CD14-positive monocyte (primary cell): Measurements from ENCODE around the gene SFXN4. TPM values are rescaled to one million over a fixed set of nuclear protein-coding genes. Genes with fewer than 3 reads are reported as not detected.
"Not testable (repeated sequence)": the region's sequence is repeated elsewhere in the genome, so short reads cannot be mapped to it uniquely, and the experiment has no call there.

Experiments
- DNase-seq, 3 donors: peaks; one replicate each; pipeline ENCODE4 v3.0.0-alpha.2; 2011 to 2022
- H2AFZ ChIP-seq: 2 replicates; pipeline ENCODE4 v1.6.0; 2012; ENCODE audit warnings: mild to moderate bottlenecking, low read depth, low read length, inconsistent platforms; ENCODE audit not compliant: insufficient read depth, poor library complexity, severe bottlenecking
- H3K27ac ChIP-seq, 2 donors: 1 replicate in 1 of 2; 2 replicates in 1 of 2; pipeline ENCODE4 v1.5.1; 2012 to 2013; ENCODE audit warnings: low read length in 2 of 2, control low read depth in 1 of 2, inconsistent platforms in 1 of 2, low read depth in 1 of 2, mild to moderate bottlenecking in 1 of 2
- H3K27me3 ChIP-seq, 2 donors: one replicate each; pipeline versions ENCODE4 v1.6.0 to v1.6.1; 2011 to 2013; ENCODE audit warnings: low read length in 2 of 2; ENCODE audit not compliant: control insufficient read depth in 2 of 2, insufficient read depth in 2 of 2
- H3K36me3 ChIP-seq, 2 donors: replicated peaks in 1 of 2; 1 replicate in 1 of 2; 2 replicates in 1 of 2; pipeline versions ENCODE4 v1.5.1 to v1.6.1; 2012 to 2013; ENCODE audit warnings: low read length in 2 of 2, control low read depth in 1 of 2, inconsistent platforms in 1 of 2, mild to moderate bottlenecking in 1 of 2; ENCODE audit not compliant: insufficient read depth in 2 of 2, control insufficient read depth in 1 of 2
- H3K4me1 ChIP-seq, 2 donors: 1 replicate in 1 of 2; 2 replicates in 1 of 2; pipeline versions ENCODE4 v1.5.1 to v1.6.1; 2012 to 2013; ENCODE audit warnings: low read length in 2 of 2, control low read depth in 1 of 2, inconsistent platforms in 1 of 2, mild to moderate bottlenecking in 1 of 2, moderate library complexity in 1 of 2; ENCODE audit not compliant: insufficient read depth in 2 of 2, control insufficient read depth in 1 of 2
- H3K4me2 ChIP-seq: replicated peaks from 2 replicates; pipeline ENCODE3; 2012; ENCODE audit warnings: low read length, moderate library complexity, mild to moderate bottlenecking; ENCODE audit not compliant: poor library complexity, severe bottlenecking; ENCODE audit errors: extremely low read depth
- H3K4me3 ChIP-seq, 3 experiments: fragments of 200-600 bp in 1 of 3; sonication (generic) in 1 of 3; replicated peaks in 1 of 3; 1 replicate in 2 of 3; 2 replicates in 1 of 3; pipeline ENCODE4 v1.5.1; 2011 to 2013; ENCODE audit warnings: low read length in 3 of 3, mild to moderate bottlenecking in 3 of 3, control low read depth in 2 of 3, low read depth in 2 of 3, inconsistent platforms in 1 of 3, moderate library complexity in 1 of 3
- H3K79me2 ChIP-seq: 2 replicates; pipeline ENCODE4 v1.6.0; 2012; ENCODE audit warnings: mild to moderate bottlenecking, control low read depth, inconsistent platforms, low read length, moderate library complexity; ENCODE audit not compliant: insufficient read depth
- H3K9ac ChIP-seq: 2 replicates; pipeline ENCODE4 v1.6.0; 2017; ENCODE audit warnings: low read length, mild to moderate bottlenecking; ENCODE audit not compliant: insufficient read depth, poor library complexity, severe bottlenecking
- H3K9me3 ChIP-seq, 2 donors: replicated peaks in 1 of 2; 1 replicate in 1 of 2; 2 replicates in 1 of 2; pipeline versions ENCODE4 v1.5.1 to v1.6.1; 2012 to 2013; ENCODE audit warnings: low read length in 2 of 2, control low read depth in 1 of 2; ENCODE audit not compliant: control insufficient read depth in 1 of 2, insufficient read depth in 1 of 2
- H4K20me1 ChIP-seq: 2 replicates; pipeline ENCODE4 v1.6.0; 2012; ENCODE audit warnings: mild to moderate bottlenecking, low read length, control low read depth, moderate library complexity; ENCODE audit not compliant: insufficient read depth
- H3K27ac Mint-ChIP-seq, 7 donors: one replicate each; pipeline ENCODE4 v1.8.0; 2020; ENCODE audit warnings: mild to moderate bottlenecking in 7 of 7, mixed read lengths in 7 of 7, moderate library complexity in 6 of 7, inconsistent platforms in 2 of 7
- H3K27me3 Mint-ChIP-seq, 3 donors: one replicate each; pipeline ENCODE4 v1.8.0; 2021 to 2022; ENCODE audit warnings: low read depth in 3 of 3, mild to moderate bottlenecking in 3 of 3, mixed read lengths in 3 of 3, moderate library complexity in 3 of 3, inconsistent platforms in 1 of 3
- H3K36me3 Mint-ChIP-seq, 2 donors: one replicate each; pipeline ENCODE4 v1.8.0; 2020; ENCODE audit warnings: mixed read lengths in 2 of 2, inconsistent platforms in 1 of 2, mild to moderate bottlenecking in 1 of 2
- H3K4me1 Mint-ChIP-seq: one replicate; pipeline ENCODE4 v1.8.0; 2020; ENCODE audit warnings: mild to moderate bottlenecking, mixed read lengths
- H3K4me3 Mint-ChIP-seq, 2 donors: one replicate each; pipeline ENCODE4 v1.8.0; 2020; ENCODE audit warnings: mild to moderate bottlenecking in 2 of 2, mixed read lengths in 2 of 2, moderate library complexity in 1 of 2
- H3K9me3 Mint-ChIP-seq, 7 donors: one replicate each; pipeline ENCODE4 v1.8.0; 2020 to 2022; ENCODE audit warnings: mixed read lengths in 7 of 7, mild to moderate bottlenecking in 6 of 7, moderate library complexity in 6 of 7, inconsistent platforms in 2 of 7
- CTCF ChIP-seq: fragments of 200-600 bp; IDR thresholded peaks from one replicate; pipeline ENCODE4 v1.8.0; 2022; ENCODE audit warnings: antibody characterized with exemption, mild to moderate bottlenecking
- WGBS: methylation state at CpG from one replicate; pipeline ENCODE4 v1.1.5; 2013; ENCODE audit warnings: missing lambda C conversion rate; ENCODE audit not compliant: insufficient coverage; 5-methylcytosine and 5-hydroxymethylcytosine counted together
- intact Hi-C, 2 donors: fragments of 100-400 bp; cut with micrococcal nuclease; formaldehyde crosslinking; loops; one replicate each; pipeline versions ENCODE4 v1.15.0 to v1.15.1; 2023
- polyA plus RNA-seq, 3 donors: library from polyadenylated mRNA; depleted of rRNA in 1 of 3; unstranded in 2 of 3; stranded (reverse) in 1 of 3; fragments of 300-500 nt in 2 of 3; fragments of >200 nt in 1 of 3; fragmentation: Illumina TruSeq in 2 of 3; gene quantifications; 1 replicate in 2 of 3; 2 replicates in 1 of 3; pipeline ENCODE4 v1.2.3, GENCODE V29; 2012 to 2021

Gene SFXN4
- polyA plus RNA-seq, 3 donors = 8.3 to 20.4 (median 18.3) TPM

GRCh38 chr10:119139464-119140067 lies 25.9 kb downstream of the SFXN4 start:
- Histone ChIP-seq H3K27ac (peak overlapping the region; percentile 44 to 66), H2AFZ (no peak overlapping the region), H3K27me3 (no peaks in the 10 kb centered on the region), H3K79me2 (peaks cover 15% of the 10 kb centered on the region), H3K9me3 (no peaks in the 10 kb centered on the region), H4K20me1 (no peaks in the 10 kb centered on the region), H3K9ac (no peak overlapping the region), H3K4me1 (peaks cover 37 to 38% of the 10 kb centered on the region in 2 donors), H3K4me3 (no peak overlapping the region), H3K4me2 (no peak overlapping the region), H3K36me3 (peaks cover 7 to 30% of the 10 kb centered on the region in 2 donors)
- TF ChIP-seq CTCF = peak; percentile 78
- Mint-ChIP-seq H3K4me1 (peaks cover 34% of the 10 kb centered on the region), H3K27ac (peak overlapping the region in 5 of 7 donors; percentile 75 to 91 (median 88)), H3K4me3 (no peak overlapping the region), H3K36me3 (peaks cover 26 to 37% of the 10 kb centered on the region in 2 donors), H3K27me3 (peaks cover 0 to 3% (median 0%) of the 10 kb centered on the region in 3 donors), H3K9me3 (peaks cover 0 to 3% (median 0%) of the 10 kb centered on the region in 7 donors)
- DNase-seq = peak; percentile 29 to 50 (median 48)
- 64% methylated on average over 11 of the region's 13 CpGs for WGBS
- intact Hi-C loops = loop anchor here (5.0 to 10.0 kb wide), 3 partner anchors 55 to 278 kb away; partner anchors contain the start of gene EIF3A (in 1 of the 2)

DNA sequence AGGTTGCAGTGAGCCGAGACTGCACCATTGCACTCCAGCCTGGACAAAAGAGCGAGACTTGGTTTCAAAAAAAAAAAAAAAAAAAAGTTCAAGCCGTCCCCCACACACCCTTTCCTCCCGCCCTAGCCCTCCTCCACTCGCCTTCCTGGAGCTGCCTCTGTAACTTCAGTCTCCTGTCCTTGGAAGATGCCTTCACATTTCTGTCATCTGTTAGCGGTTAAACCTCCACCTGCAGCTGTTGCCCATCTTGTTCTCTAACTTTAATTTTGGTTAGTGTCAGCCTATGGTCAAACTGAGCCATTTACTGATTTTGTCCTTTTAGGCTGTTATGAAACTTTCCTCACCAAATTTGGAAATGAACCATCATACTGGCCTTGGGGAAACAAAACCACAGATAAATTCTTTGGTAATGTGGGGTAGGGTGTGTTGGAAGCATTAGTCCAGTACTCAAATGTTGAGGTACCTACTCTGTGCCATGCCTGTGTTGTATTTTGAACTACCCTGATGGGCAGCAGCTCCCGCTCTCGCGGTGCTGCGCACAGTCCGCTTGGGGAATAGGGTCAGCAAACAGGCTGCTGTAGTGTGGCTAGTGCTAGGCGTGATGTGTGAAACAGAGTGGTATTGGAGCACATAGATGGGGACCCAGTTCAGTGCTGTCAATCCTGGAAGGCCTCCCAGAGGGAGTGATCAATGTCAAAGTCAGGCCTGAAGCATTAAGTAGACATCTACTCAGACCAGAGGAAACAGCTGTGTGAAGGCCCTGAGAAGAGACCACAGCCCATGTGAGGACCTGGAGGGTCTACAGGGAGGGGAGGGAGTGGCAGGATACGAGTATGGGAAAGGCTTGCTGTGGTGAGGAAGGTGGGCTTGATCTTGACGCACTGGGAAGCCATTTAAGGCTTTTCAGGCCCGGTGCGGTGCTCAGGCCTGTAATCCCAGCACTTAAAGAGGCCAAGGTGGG lies 26.9 kb downstream of the SFXN4 start:
- Histone ChIP-seq H3K4me1 (peaks cover 47% of the 10 kb centered on the region in 2 donors), H3K4me2 (no peak overlapping the region), H3K79me2 (peaks cover 23% of the 10 kb centered on the region), H4K20me1 (no peaks in the 10 kb centered on the region), H2AFZ (no peak overlapping the region), H3K9me3 (no peaks in the 10 kb centered on the region), H3K27me3 (no peaks in the 10 kb centered on the region), H3K9ac (no peak overlapping the region), H3K27ac (peak overlapping the region; percentile 44 to 66), H3K4me3 (no peak overlapping the region), H3K36me3 (peaks cover 6 to 33% of the 10 kb centered on the region in 2 donors)
- H3K27ac Mint-ChIP-seq = peak overlapping the region; percentile 75 to 91 (median 88)
- TF ChIP-seq CTCF = no peak
- DNase-seq = no peak
- H3K27me3 Mint-ChIP-seq = peaks cover 0 to 3% (median 0%) of the 10 kb centered on the region in 3 donors
- peaks cover 0 to 3% (median 0%) of the 10 kb centered on the region in 7 donors for H3K9me3 Mint-ChIP-seq
- H3K36me3 Mint-ChIP-seq = peaks cover 30 to 42% of the 10 kb centered on the region in 2 donors
- peaks cover 44% of the 10 kb centered on the region for H3K4me1 Mint-ChIP-seq
- intact Hi-C loops = loop anchor here (5.0 to 10.0 kb wide), 2 partner anchors 54 to 134 kb away; partner anchors contain the start of gene EIF3A (in 1 of the 2)
- peak overlapping the region in 1 of 2 donors; percentile 37 for H3K4me3 Mint-ChIP-seq
- 70% methylated on average over 14 of the region's 16 CpGs for WGBS

GRCh38 chr10:119137878-119138277 lies 27.6 kb downstream of the SFXN4 start:
- Histone ChIP-seq H3K79me2 (peaks cover 30% of the 10 kb centered on the region), H3K4me1 (peaks cover 54 to 55% of the 10 kb centered on the region in 2 donors), H3K36me3 (peaks cover 14 to 41% of the 10 kb centered on the region in 2 donors)
- WGBS = 74% methylated on average over 4 of the region's 8 CpGs
- not testable (repeated sequence) for H4K20me1 ChIP-seq, H3K27ac ChIP-seq, H3K27me3 Mint-ChIP-seq, H3K4me3 Mint-ChIP-seq, H3K4me2 ChIP-seq, DNase-seq, H3K9me3 Mint-ChIP-seq, H3K9me3 ChIP-seq, H2AFZ ChIP-seq, H3K9ac ChIP-seq, H3K27me3 ChIP-seq, H3K4me3 ChIP-seq
- intact Hi-C loops = loop anchor here (5.0 to 10.0 kb wide), 2 partner anchors 53 to 134 kb away; partner anchors contain the start of gene EIF3A (in 1 of the 2)
- H3K4me1 Mint-ChIP-seq = peaks cover 51% of the 10 kb centered on the region
- peak overlapping the region in 6 of 7 donors; percentile 75 to 91 (median 88) for H3K27ac Mint-ChIP-seq
- H3K36me3 Mint-ChIP-seq = peaks cover 35 to 42% of the 10 kb centered on the region in 2 donors
